IPS DF 6.9 (cell line): Measurements from ENCODE around the gene PTPRH.

Experiments
- DNase-seq: peaks from one replicate; pipeline ENCODE4 v3.0.0-alpha.2; 2013; ENCODE audit warnings: low read depth, low spot score
- H3K27ac ChIP-seq: one replicate; pipeline ENCODE4 v1.5.1; 2013; ENCODE audit warnings: low read length, control low read depth
- H3K27me3 ChIP-seq: 2 replicates; pipeline ENCODE4 v1.6.1; 2013; ENCODE audit warnings: mild to moderate bottlenecking, low read length; ENCODE audit not compliant: control insufficient read depth, insufficient read depth
- H3K36me3 ChIP-seq: 2 replicates; pipeline ENCODE4 v1.6.1; 2013; ENCODE audit warnings: low read length; ENCODE audit not compliant: control insufficient read depth, insufficient read depth
- H3K4me1 ChIP-seq: 2 replicates; pipeline ENCODE4 v1.6.1; 2013; ENCODE audit warnings: low read length; ENCODE audit not compliant: control insufficient read depth, insufficient read depth
- H3K4me3 ChIP-seq: 2 replicates; pipeline ENCODE4 v1.5.1; 2013; ENCODE audit warnings: mild to moderate bottlenecking, low read length
- H3K9me3 ChIP-seq: 2 replicates; pipeline ENCODE4 v1.6.1; 2013; ENCODE audit warnings: low read length, inconsistent platforms; ENCODE audit not compliant: control insufficient read depth, insufficient read depth
- WGBS: extraction: QIAGEN DNeasy Blood & Tissue Kit; methylation state at CpG from one replicate; pipeline ENCODE4 v1.1.7; 2013; ENCODE audit warnings: mixed read lengths, missing lambda C conversion rate; ENCODE audit not compliant: insufficient read length, insufficient coverage; 5-methylcytosine and 5-hydroxymethylcytosine counted together

The PTPRH gene, protein sequence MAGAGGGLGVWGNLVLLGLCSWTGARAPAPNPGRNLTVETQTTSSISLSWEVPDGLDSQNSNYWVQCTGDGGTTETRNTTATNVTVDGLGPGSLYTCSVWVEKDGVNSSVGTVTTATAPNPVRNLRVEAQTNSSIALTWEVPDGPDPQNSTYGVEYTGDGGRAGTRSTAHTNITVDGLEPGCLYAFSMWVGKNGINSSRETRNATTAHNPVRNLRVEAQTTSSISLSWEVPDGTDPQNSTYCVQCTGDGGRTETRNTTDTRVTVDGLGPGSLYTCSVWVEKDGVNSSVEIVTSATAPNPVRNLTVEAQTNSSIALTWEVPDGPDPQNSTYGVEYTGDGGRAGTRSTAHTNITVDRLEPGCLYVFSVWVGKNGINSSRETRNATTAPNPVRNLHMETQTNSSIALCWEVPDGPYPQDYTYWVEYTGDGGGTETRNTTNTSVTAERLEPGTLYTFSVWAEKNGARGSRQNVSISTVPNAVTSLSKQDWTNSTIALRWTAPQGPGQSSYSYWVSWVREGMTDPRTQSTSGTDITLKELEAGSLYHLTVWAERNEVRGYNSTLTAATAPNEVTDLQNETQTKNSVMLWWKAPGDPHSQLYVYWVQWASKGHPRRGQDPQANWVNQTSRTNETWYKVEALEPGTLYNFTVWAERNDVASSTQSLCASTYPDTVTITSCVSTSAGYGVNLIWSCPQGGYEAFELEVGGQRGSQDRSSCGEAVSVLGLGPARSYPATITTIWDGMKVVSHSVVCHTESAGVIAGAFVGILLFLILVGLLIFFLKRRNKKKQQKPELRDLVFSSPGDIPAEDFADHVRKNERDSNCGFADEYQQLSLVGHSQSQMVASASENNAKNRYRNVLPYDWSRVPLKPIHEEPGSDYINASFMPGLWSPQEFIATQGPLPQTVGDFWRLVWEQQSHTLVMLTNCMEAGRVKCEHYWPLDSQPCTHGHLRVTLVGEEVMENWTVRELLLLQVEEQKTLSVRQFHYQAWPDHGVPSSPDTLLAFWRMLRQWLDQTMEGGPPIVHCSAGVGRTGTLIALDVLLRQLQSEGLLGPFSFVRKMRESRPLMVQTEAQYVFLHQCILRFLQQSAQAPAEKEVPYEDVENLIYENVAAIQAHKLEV

GRCh38 chr19:55208880-55209692 is at the start of gene PTPRH:
PTPRH (minus strand) TSS chr19:55209501; CDS start chr19:55209433, 68 bp downstream.
- Histone ChIP-seq H3K4me3 (no peak within 1 kb of the TSS), H3K9me3 (no peaks in the 10 kb centered on the region; the same call in 1 of the 2 replicates), H3K27ac (no peak within 1 kb of the TSS), H3K27me3 (no peaks in the 10 kb centered on the region), H3K4me1 (no peaks in the 10 kb centered on the region; the same call in 1 of the 2 replicates), H3K36me3 (no peaks in the 10 kb centered on the region)
- DNase-seq: no peak
- WGBS: no CpG with 5 or more reads among the region's 18 CpGs

DNA sequence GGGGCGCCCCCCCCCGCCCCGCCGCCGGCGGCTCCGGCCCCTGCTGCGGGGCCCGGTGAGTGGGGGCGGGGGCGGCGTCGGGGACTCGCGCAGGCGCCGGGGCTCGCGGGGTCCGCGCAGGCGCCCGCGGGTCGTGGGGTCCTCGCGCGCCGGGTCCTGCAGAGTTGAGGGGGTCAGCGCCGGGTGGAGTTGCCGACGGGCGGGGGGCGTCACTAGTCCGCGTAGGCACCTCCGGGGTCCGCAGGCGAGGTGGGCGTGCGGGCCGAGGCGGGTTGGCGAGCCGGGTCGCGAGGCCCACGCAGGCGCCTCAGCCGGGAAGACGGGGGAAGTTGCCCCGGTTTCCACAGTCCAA is 49.2 kb upstream of the PTPRH start:
- Histone ChIP-seq H3K9me3 (no peaks in the 10 kb centered on the region), H3K4me1 (peaks cover 4% of the 10 kb centered on the region), H3K4me3 (peak overlapping the region; percentile 97), H3K36me3 (no peaks in the 10 kb centered on the region; the same call in 1 of the 2 replicates), H3K27me3 (no peaks in the 10 kb centered on the region), H3K27ac (no peak overlapping the region)
- no CpG with 5 or more reads among the region's 53 CpGs for WGBS
- no peak for DNase-seq

- H3K27me3 ChIP-seq: no peaks in the 10 kb centered on the region
- no peaks in the 10 kb centered on the region; the same call in 1 of the 2 replicates for H3K36me3 ChIP-seq
- H3K4me1 ChIP-seq: peaks cover 4% of the 10 kb centered on the region
- no peaks in the 10 kb centered on the region for H3K9me3 ChIP-seq
- DNase-seq: no peak
- peak overlapping the region; percentile 97 for H3K4me3 ChIP-seq
- WGBS: no CpG with 5 or more reads among the region's 51 CpGs
- no peak overlapping the region for H3K27ac ChIP-seq
Measured at GRCh38 chr19:55257461-55258420, 48.4 kb upstream of the PTPRH start.

DNA sequence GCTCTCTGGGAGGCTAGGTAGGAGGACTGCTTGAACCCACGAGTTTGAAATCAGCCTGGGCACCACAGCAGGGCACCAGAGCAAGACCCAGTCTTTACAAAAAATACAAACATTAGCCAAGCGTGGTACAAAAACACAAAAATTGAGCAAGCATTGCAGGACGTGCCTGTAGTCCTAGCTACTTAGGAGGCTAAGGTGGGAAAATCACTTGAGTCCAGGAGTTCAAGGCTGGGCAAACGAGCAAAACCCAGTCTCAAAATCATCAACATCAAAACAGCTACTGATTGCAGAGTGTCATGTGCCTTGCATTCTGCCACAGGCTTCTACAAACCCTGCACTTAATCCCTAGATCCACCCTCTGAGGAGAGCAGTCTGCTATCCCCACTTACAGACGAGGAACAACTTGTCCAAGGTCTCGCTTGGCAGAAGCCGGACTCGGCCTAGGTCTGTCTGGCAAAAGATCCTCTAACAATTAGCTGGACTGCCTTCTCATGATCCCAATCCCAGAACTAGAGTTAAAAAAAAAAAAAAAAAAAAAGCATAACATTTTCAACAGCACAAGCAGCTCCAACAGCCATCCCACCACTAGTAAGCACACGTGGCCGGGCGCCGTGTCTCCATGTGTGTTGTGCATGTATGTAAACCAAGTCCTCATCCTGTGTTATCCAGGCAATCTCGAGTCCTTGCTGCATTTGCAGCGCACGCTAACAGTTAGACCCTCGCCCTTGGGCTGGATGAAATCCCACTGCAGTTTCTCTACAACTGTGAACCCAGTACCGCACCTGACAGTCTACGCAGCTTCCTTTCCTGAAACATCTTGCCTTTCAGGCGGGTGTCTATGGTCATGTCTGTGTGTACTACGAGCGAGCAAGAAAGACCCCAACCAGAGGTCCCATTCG is 47.5 kb upstream of the PTPRH start:
- no peaks in the 10 kb centered on the region for H3K27me3 ChIP-seq
- no peaks in the 10 kb centered on the region; the same call in 1 of the 2 replicates for H3K36me3 ChIP-seq
- WGBS: no CpG with 5 or more reads among the region's 22 CpGs
- DNase-seq: no peak
- H3K4me1 ChIP-seq: peaks cover 4% of the 10 kb centered on the region
- H3K27ac ChIP-seq: no peak overlapping the region
- H3K4me3 ChIP-seq: no peak overlapping the region
- no peaks in the 10 kb centered on the region for H3K9me3 ChIP-seq

DNA sequence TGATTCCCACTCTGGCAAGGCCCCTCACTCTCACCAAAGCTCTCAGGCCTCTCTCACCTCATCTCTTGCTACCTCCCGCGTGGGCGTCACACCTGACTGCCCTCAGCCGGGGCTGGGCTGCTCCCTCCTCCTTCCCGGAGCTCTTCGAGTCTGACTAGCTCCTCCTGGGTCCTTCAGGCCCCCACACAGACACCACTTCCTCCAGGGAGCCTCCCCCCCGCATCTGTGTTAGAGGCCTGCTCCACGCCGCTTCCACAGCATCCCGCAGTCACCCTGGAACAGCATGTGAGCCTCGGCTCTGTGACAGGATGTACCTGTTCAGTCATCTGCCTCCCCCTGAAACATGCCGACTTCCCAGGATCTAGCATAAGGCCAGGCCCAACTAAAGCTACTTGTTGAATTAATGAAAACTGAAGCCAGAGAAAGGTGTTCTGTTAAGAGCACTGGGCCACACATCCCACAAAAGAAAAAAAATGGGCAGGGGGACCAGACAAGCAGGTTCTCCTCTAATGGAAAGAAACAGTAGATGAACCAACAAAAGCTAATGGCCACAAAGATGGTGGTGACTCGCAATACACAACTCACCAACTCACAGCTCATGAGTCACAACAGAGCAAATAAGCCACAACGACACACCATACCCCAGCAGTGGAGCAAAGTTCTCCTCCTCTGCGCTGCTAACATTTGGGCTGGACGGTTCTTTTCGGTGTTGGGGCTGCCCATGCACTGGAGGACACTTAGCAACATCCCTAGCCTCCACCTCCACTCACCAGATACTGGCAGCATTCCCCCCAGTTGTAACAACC is 46.5 kb upstream of the PTPRH start:
- no peaks in the 10 kb centered on the region; the same call in 1 of the 2 replicates for H3K36me3 ChIP-seq
- peaks cover 4% of the 10 kb centered on the region for H3K4me1 ChIP-seq
- no peak overlapping the region for H3K27ac ChIP-seq
- no peak overlapping the region for H3K4me3 ChIP-seq
- no peak for DNase-seq
- no peaks in the 10 kb centered on the region for H3K9me3 ChIP-seq
- no peaks in the 10 kb centered on the region for H3K27me3 ChIP-seq
- no CpG with 5 or more reads among the region's 17 CpGs for WGBS

DNA sequence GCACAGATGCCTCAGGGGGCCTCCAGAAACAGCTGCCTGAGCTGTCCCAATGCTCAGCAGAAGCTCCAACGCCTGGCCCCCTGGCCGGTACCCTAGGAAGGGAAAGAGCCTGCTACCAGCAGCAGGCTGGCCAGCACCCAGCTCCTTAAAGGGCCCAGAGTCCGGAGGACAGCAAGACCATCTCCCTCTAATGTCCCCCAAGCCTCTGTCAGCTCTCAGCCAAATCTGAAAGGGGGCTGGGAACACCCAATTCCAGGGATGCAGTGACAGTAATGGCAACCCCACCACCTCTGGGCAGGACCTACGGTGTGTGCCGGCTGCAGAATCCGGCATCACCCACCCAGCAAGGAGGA is 45.3 kb upstream of the PTPRH start:
- Histone ChIP-seq H3K27ac (no peak overlapping the region), H3K27me3 (no peaks in the 10 kb centered on the region), H3K36me3 (no peaks in the 10 kb centered on the region; the same call in 1 of the 2 replicates), H3K9me3 (no peaks in the 10 kb centered on the region), H3K4me3 (no peak overlapping the region), H3K4me1 (peaks cover 4% of the 10 kb centered on the region)
- DNase-seq: no peak
- WGBS: no CpG with 5 or more reads among the region's 6 CpGs

DNA sequence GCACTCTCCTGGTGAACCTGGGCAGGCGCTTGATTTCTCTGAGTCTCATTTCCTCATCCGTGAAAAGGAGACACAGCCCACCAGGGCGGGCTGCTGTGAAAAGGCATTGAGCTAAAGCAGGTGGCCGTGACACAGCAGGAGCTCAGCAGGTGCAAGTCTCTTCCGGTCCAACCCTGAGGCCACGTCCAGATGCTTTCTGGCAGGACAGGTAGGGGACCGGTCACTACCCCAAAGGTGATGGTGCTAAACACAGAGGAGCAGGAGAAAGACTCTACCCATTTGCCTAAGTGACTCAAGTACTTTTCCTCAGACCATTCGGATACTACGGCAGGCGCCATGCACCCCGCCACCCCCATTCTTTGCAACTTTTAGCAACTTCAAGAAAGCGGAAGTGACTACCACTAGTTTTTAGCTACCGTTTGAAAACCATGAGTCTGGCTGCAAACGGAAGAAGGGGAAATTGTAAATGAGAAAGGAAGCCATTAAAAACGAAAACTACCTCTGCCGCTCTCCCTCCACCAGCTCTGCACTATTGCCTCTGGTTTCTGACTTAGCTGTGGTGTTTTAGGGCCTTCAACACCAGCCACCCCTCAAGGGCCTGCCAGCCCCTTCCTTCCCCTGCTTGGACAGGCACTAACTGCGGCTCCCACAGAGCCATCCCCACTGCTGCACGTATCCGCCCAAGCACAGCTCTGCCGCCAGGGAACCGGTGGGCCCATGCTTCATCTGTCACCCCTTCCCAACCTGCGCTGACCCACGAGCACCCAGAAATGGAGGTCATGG is 44.7 kb upstream of the PTPRH start:
- Histone ChIP-seq H3K9me3 (no peaks in the 10 kb centered on the region), H3K27ac (no peak overlapping the region), H3K36me3 (no peaks in the 10 kb centered on the region; the same call in 1 of the 2 replicates), H3K4me3 (no peak overlapping the region), H3K27me3 (no peaks in the 10 kb centered on the region), H3K4me1 (peaks cover 4% of the 10 kb centered on the region)
- WGBS: no CpG with 5 or more reads among the region's 23 CpGs
- no peak for DNase-seq
